ENCODE measurements around the gene CATSPERE. TPM values are rescaled to one million over a fixed set of nuclear protein-coding genes. Genes with fewer than 3 reads are reported as not detected.
"Not testable (repeated sequence)": the region's sequence is repeated elsewhere in the genome, so short reads cannot be mapped to it uniquely, and the experiment has no call there.

CATSPERE gene
- polyA plus RNA-seq, 4 donors = 1.3 to 2.4 (median 1.9) TPM

DNA sequence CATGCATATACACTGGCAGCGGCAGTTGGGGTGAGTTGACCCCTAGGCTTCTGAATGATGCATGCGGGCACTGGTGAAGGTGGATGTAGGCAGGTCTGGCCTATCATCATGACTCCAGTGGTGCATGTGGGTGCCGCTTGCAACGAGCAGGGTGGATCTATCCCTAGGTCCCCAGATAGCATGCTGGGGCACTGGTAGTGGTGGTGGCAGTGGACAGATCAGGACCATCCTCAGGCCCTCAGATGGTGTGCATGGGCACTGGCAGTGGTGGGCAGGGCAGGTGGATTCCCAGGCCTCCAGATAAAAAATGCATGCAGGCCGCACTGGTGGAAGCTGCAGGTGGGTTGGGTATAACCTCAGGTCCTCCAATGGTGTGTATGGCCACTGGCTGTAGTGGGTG, 52.4 kb downstream of the CATSPERE start:
- DNase-seq (ENCODE audit: low read depth in 4 of 4, low spot score in 3 of 4) = no peak

DNA sequence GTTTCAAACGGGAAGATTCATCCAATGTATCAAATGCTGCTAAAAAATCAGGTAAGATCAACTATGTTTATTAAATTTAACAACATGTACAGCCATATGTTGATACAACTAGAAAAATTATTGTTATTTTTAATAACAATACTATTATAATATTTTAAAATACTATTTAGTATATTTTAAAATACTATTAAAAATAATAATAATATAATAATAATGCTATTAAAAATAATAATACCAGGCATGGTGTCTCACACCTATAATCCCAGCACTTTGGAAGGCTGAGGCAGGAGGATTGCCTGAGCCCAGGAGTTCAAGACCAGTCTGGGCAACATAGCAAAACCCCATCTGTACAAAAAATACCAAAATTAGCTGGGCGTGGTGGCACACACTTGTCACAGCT, 54.6 kb downstream of the CATSPERE start:
- no peak for DNase-seq (ENCODE audit: low read depth in 4 of 4, low spot score in 3 of 4)

DNA sequence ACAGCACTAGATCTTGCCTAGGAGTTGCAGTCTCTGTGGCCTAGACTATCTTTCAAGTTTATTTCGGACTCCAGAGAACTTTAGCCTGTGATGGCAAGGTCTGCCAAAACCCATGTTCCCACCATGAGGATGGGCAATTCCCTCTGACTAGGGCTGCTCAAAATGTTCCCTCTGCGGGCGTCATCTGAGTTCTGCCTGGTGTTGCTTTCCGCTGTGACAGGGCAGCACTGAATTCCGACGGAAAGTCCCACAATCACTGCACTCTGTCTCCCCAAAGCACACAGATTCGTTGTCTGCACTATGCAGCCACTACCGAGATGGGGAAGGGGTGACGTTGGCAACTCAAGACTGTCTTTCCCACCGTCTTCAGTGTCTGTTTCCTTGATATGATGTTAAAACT, 75.2 kb downstream of the CATSPERE start:
- DNase-seq (ENCODE audit: low read depth in 4 of 4, low spot score in 3 of 4) = no peak

DNA sequence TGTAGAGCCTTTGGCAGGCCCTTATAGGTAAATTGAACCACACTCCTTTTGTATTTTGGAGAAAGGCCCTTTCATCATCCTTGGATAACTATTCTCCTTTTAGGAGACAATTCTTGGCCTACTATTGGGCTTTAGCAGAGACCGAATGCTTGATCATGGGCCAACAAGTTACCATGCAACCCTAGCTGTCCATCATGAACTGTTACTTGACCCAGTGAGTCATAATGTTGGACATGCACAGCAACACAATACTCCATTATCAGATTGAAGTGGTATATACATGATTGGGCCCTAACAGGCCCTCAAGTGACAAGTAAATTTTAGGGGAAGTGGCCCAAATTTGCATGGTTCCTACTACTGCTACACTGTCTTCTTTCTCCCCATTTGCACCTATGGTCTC, 84.4 kb downstream of the CATSPERE start:
- no peak for DNase-seq (ENCODE audit: low read depth in 4 of 4, low spot score in 3 of 4)

DNA sequence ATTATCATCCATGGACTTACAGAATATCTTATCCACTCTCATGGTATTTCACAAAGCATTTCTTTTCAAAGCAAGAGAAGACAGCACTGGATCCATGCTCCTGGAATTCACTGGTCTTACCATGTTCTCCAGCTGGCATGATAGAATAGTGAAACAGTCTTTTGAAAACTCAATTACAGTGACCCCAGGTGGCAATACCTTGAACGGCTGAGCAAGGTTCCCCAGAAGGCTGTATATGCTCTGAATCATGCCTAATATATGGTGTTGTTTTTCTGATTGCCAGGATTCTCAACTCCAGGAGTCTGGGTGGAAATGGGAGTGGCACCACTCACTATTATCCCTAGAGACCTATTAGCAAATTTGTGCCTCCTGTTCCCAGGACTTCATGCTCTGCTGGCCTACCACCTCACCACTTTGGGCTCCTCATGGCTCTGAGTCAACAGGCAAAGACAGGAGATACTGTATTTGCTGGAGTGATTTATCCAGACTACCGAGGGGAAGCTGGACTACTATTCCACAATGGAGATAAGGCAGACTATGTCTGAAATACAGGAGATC, 87.6 kb downstream of the CATSPERE start:
- DNase-seq (ENCODE audit: low read depth in 4 of 4, low spot score in 3 of 4) = no peak

DNA sequence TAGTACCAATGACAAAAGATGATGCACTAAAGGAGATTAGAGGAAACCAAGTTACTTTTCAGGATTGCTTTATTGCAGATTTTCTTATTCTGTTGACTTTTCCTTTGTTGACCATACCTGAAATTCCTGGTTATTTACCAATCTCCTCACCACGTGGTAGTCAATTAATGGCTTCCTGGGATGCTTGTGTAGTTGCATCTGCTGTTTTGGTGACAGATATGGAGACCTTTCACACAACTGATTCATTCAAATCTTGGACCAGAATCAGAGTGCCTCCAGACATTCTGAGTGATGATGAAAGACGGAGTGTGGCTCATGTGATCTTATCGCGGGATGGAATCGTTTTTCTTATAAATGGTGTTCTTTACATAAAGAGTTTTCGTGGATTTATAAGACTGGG, 91.3 kb downstream of the CATSPERE start:
- no peak for DNase-seq (ENCODE audit: low read depth in 4 of 4, low spot score in 3 of 4)

DNA sequence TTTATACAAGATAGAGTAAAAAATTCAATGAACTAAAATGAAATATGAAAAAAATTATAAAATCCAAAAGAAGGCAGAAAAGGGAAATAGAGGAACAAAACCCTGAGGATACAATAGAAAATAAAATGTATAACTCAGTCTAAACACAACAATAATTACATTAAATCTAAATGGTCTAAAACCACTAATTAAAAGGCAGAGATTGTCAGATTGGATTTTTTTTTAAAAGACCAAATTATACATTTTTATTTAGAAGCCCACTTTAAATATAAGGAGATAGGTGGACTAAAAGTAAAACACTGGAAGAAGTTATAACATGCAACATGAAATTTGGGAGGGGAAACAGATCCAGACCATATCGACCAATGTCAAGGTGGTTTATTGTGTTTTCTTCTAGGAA, 95.2 kb downstream of the CATSPERE start:
- no peak for DNase-seq (ENCODE audit: low read depth in 4 of 4, low spot score in 3 of 4)

DNA sequence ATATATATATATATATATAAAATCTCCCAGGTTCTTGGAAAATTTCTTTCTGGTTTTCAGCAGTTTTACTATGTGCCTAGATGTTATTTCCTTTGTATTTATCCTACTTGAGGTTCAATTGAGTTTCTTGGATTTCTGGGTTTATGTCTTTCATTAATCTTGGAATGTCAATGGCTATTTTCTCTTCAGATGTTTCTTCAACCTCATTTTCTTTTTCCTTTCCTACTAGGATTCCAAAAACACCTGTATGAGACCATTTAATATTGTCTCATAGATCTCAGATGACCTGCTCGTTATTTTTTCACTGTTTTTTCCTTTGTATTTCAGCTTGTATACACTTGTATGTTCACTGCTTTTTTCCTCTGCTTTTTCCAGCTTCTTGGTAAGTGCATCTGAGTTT, 96.5 kb downstream of the CATSPERE start:
- DNase-seq (ENCODE audit: low read depth in 4 of 4, low spot score in 3 of 4) = no peak

DNA sequence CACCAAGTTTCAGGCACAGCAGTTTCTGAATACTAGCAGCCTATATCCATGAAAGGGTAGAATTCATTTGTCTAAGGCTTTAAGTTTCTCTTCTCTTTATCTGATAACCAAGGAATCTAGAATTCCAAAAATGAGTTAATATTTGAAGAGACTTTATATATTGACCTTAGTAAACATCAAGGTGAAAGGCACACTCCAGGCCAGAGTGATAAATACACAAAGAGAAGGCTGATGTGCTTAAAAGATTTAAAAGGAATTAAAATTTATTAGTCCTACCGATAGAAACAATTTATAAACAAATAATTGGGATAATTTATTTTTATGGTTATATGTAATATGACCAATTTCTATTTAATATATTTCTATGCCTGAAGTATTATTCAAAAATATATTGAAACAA, 98.5 kb downstream of the CATSPERE start:
- no peak for DNase-seq (ENCODE audit: low read depth in 4 of 4, low spot score in 3 of 4)

DNA sequence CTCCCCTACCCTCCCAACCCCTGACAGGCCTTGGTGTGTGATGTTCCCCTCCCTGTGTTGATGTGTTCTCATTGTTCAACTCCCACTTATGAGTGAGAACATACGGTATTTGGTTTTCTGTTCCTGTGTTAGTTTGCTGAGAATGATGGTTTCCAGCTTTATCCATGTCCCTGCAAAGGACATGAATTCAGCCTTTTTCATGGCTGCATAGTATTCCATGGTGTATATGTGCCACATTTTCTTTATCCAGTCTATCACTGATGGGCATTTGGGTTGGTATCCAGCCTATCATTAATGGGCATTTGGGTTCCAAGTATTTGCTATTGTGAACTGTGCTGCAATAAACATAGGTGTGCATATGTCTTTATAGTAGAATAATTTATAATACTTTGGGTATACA, 101.8 kb downstream of the CATSPERE start:
- not testable (repeated sequence) for DNase-seq (ENCODE audit: low read depth in 4 of 4, low spot score in 3 of 4)

DNA sequence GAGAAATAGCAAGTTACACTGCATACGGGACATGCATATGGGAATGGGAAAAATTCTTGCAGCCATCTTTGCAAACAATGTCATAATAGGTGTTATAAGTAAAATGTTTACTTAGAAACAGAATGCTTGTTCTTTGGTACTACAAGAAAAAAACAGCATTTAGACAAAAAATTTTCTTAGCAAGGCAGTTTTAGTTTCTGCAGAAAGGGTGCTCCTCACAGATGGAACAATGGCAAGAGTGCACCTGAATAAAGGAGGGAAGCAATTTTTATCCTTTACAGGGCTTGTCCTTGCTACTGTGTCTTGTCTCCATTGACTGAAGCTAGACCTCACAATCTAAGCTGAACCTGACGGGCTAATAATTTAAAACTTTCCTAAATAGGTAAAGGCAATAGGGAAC, 112.7 kb downstream of the CATSPERE start:
- DNase-seq (ENCODE audit: low read depth in 4 of 4, low spot score in 3 of 4) = no peak

DNA sequence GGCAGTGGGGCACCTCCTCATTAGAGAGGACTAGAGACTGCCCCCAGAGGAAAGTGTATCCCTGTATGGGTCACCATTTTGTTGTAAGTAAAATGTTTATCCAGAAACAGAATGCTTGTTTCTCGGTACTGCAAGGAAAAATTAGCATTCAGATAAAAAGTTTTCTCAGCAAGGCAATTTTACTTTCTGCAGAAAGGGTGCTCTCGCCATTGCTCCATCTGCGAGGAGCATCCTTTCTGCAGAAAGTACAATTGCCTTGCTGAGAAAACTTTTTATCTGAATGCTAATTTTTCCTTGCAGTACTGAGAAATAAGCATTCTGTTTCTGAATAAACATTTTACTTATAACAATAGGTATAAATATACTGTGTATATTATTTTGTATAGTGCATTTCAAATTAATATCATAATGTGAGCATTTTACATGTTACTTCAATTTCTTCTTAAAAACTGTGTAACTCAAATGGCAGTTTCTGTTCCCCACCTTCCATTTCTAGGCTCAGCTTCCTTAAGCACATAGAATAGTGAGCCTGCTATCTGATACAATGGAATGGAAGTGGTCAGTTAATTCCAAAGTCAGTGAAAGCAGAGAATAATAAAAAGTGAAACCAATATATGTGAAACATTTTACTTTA, 115.3 kb downstream of the CATSPERE start:
- no peak for DNase-seq (ENCODE audit: low read depth in 4 of 4, low spot score in 3 of 4)

DNA sequence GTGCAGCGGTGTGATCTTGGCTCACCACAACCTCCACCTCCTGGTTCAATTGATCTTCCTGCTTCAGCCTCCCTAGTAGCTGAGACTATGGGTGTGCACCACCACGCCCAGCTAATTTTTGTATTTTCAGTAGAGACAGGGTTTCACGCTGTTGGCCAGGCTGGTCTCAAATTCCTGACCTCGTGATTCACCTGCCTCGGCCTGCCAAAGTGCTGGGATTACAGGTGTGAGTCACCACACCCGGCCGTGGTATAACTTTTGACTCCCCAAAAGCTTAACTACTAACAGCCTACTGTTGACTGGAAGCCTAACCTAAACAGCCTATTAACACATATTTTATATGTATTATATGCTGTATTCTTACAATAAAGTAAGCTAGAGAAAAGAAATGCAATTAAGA, 117.1 kb downstream of the CATSPERE start:
- DNase-seq (ENCODE audit: low read depth in 4 of 4, low spot score in 3 of 4) = not testable (repeated sequence)

DNA sequence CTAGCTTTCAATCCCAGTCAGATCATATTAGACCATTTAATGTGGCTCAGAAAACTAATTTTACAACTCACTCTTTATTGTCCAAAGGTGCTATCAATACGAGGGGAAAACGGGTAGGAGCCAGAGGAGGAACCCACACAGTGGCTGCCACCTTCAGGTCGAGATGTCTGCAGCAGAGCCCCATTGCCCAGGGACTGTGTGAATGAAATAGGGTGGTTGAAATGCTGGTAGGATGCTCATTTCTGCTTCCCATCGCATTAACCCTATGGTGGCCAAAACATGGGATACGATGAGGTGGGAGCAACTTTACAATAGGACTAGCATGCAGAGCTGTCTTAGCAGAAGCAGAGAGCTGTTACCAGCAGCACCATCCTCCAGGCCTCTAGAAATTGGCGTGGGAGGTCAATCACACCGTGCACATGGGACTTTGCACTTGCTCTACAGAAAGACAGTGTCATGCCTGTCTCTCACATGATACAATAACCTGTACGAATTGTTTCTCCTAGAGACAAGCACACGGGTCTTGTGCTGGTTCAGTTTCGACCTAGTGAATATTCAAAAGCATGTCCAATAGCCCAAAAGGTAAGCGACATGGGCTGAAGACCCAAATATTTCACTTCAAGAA, 122.4 kb downstream of the CATSPERE start:
- no peak for DNase-seq (ENCODE audit: low read depth in 4 of 4, low spot score in 3 of 4)

DNA sequence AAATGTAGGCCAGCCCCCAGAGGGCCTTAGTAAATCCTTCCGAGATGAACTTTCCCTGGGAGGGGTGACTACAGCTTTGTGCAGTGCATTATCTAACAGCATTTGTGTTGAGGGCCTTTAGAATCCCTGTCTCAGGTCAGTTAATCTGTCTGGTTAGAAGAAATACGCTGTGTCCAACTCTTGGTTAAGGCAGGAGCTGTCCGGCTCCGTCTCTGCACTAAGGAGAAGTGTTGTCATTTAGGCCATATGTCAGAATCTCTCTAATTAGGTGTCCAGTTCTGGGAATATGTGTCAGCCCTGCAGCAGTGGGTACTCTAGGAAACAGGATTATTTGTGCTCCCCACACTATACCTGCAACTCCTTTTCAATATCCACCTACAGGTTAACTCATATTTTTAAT, 124.8 kb downstream of the CATSPERE start:
- DNase-seq (ENCODE audit: low read depth in 4 of 4, low spot score in 3 of 4) = no peak

DNA sequence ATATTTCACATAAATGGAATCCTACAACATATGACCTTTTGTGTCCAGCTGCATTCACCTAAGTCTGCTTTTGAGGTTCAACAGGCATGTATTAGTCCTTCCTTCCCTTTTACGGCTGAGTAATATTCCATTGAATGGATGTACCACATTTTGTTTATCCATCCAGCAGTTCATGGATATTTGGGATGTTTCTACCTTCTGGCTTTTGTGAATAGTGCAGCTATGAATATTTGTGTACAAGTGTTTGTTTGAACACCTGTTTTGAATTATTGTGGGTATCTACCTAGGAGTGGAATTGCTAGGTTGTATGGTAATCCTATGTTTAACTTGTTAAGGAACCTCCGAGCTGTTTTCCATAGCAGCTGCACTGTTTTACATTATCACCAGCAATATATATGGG, 129.6 kb downstream of the CATSPERE start:
- DNase-seq (ENCODE audit: low read depth in 4 of 4, low spot score in 3 of 4) = no peak

DNA sequence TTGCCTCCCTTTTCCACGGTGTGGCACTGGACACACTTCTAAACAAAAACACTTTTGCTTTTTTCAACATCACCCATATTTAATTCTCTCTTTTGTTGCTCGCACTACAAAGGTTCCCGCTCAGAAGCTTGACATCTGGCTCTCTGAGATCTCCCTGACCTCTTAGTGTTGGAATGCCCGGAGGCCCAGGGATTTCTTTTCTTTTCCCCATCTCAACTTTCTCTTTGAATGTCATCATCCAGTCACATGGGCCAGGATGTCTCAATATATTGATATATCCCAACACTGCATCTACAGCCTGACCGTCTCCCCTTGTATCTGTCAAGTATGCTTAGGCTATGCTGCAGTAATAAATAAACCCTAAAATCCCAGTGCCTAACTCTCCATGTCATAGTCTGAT, 137.5 kb downstream of the CATSPERE start:
- no peak for DNase-seq (ENCODE audit: low read depth in 4 of 4, low spot score in 3 of 4)

DNA sequence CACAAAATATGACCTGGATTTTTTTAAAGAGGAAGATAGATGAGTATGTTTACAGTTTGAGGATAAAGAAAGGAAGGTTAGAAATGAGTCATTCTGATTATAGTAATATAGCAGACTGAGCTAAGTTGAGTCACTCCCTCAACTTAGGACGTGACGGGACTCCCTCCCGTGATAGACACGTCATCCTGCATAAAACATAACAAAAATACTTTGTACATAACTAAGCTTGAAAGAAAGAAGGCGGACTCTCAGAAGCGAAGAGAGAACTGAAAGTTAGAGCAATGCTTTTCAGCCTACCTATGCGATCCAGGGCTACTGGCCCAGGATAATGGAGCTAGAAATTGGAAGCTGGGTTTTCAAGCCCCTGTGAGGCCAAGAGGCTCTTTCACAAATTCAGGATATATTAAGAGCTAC, 138.9 kb downstream of the CATSPERE start:
- DNase-seq (ENCODE audit: low read depth in 4 of 4, low spot score in 3 of 4) = no peak

DNA sequence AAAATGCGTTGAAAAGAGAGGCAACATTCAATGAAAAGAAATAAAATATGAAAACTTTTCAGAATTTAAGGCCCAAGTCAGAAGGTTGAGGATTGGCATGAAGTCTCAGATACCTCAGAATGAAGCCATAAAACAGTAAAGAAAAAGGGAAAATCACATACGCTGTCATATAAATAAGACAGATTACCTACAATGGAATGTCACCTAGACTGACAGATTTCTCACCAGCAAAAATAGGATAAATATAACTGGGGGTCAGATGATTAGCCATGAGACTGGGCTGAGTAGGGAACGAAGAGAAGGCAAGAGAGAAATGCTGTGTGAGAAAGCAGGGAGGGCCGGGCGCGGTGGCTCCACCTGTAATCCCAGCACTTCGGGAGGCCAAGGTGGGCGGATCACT, 140.3 kb downstream of the CATSPERE start:
- no peak for DNase-seq (ENCODE audit: low read depth in 4 of 4, low spot score in 3 of 4)

DNA sequence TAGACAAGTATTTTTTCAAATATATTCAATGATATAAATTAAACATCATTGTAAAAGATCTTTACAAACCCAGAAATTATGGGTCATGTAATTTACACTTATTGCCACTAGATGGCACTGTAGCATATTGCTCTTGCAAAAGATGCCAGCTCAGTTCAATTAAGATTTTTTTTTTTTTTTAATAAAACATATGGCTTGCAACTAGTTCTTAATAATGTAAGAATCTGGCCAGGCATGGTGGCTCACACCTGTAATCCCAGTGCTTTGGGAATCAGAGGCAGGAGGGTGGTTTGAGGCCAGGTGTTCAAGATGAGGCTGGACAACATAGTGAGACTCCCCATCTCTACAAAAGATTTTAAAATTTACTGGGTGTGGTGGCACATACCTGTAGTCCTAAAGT, 142.4 kb downstream of the CATSPERE start:
- DNase-seq (ENCODE audit: low read depth in 4 of 4, low spot score in 3 of 4) = peak in 2 of 4 donors; percentile 3 to 7

DNA sequence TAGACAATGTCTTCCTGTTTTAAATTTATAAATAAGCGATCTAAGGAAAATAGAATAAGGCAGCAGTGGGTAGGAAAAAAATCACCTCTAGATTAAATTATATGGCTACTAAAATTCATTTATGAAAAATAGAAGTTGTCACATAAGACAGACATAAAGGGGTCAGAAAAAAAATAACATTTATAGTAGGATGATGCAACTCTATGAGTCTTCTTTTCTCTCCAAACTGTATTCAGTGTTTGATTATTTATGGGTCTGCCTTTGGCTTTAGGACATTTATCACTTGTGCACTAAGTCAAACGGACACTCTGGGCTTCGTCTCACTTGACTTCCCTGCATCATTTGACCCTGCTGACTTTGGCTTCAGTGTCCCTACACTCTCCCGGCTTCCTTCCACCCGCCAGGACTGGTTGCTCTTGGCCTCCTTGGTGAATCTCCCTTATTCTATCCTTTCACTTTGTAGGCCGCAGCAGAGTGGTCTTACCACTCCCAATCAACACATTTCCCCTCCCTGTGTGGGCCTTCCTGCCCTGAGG, 144.8 kb downstream of the CATSPERE start:
- no peak for DNase-seq (ENCODE audit: low read depth in 4 of 4, low spot score in 3 of 4)

Measured in left renal pelvis (tissue), 4 donors.